Nucleus accumbens (tissue), 56 donors: ENCODE results near the gene CTNNA3.
A peak's percentile ranks its signal among the peaks of the same experiment; 100 is the strongest.

Experiments
- DNase-seq, 56 donors: peaks; one replicate each; lab custom pipeline; 2025; lab: John Stamatoyannopoulos, UW

The CTNNA3 gene

GRCh38 chr10:67171970-67172369 lies 524.0 kb downstream of the CTNNA3 start:
- no peak for DNase-seq

- DNase-seq = no peak
Measured at GRCh38 chr10:67156239-67156638, 539.8 kb downstream of the CTNNA3 start.

GRCh38 chr10:67151471-67151870 lies 544.5 kb downstream of the CTNNA3 start:
- DNase-seq = no peak

DNA sequence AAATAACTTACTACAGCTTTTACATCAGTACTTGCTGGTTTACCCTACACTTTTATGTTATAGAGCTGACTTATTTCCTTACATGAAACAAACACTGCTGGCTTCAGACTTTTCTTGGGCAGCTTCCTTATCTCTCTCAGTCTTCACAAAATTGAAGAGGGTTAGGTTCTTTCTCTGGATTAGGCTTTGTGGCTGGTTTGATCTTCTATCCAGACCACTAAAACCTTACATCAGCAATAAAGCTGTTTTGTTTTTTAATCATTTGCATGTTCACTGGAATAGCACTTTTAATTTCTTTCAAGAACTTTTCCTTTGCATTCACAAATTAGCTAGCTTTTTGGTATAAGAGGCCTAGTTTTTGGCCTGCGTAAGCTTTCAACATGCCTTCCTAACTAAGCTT lies 551.5 kb downstream of the CTNNA3 start:
- DNase-seq = no peak

DNA sequence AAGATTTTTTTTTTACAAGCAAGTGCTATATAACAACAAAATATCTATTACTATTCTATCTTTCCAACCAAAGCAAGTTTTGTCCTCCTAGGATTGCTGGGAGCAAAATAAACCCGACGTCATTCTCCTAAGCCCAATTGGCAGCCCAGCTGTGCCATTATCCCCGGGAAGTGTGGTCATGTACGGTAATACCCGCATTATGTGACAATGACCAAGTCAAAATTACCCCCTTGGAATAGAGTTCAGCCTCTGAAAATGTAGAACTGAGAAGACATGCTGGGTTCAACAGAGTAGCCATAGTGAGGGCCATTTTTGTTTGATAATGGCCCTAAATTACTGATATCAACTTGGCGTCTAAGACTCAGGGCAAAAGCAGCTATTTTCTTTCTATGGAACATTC lies 554.7 kb downstream of the CTNNA3 start:
- no peak for DNase-seq

DNA sequence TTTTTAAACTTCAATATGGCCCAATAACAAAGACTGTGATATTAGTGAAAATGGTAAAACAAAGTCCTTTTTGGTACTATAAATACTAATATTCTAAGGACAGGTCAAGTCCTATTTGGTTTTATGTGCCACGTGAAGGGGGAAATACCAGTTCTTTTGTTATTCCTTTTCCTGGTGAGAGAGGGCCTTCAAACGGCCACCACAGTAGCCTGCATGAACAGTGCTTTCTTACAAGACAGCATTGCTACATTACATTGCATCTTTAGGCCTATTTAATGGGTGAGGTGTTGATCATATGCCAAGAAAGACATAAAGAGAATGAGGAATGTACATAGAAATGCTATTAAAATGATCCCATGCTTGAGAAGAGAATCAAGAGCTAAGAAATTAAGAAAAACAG lies 555.4 kb downstream of the CTNNA3 start:
- no peak for DNase-seq

GRCh38 chr10:67127441-67127840 lies 568.6 kb downstream of the CTNNA3 start:
- DNase-seq = no peak

GRCh38 chr10:67119651-67120050 lies 576.3 kb downstream of the CTNNA3 start:
- no peak for DNase-seq

DNA sequence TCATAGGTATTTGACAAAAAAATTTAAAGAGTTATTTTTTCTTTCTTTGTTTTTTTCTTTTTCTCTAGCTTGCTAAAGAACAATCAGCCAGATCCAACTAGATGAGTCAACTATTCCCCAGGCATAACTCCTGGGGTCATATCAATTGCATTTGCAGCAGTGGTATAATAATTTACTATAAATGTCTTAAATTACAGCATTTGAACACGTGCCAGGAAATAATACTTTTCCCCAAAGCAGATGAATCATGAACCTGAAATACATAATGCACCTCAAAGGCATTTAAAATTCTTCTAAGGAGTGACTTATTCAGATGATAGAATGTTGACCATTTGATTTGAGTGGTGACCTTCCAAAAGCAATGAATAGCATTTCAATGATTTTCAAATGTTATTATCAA lies 580.0 kb downstream of the CTNNA3 start:
- DNase-seq = no peak

GRCh38 chr10:67114945-67115344 lies 581.0 kb downstream of the CTNNA3 start:
- no peak for DNase-seq

DNA sequence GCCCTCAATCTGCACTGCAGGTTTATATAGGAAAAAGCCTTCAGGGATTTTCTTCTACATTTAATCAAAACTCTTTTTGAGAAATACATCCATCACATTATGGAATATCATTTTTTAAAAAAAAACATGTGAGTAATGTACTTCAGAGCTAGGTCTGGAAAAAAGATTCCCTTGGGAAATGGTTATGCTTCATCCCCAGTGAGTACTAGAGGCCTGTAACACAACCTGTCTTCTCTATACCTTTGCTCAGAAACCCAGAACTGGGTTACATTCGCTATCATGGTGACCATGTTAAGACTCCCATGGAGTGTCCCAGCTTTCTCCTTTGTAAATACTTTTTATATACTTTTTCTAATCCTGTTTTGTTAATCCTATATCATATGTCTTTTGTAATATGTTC lies 583.2 kb downstream of the CTNNA3 start:
- no peak for DNase-seq

DNA sequence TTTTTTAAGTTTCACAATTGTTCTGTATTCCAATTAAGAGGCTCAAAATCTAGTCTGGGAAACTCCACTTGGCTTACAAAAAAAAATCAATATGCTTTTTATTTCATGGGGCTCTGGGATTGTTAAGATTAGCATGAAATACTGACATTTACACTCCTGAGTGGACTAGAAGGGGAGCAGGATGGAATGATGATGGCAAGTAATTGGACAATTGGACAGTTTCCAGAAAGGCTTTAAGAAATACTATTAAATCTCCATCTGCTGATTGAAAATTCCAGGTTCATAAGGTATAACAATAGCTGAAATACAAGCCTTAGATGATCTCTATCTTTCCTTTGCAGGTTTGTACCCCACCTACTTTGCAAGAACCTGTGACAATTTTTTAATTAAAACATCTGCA lies 585.7 kb downstream of the CTNNA3 start:
- DNase-seq = no peak

- DNase-seq = no peak
Measured at GRCh38 chr10:67107670-67108069, 588.3 kb downstream of the CTNNA3 start.

DNA sequence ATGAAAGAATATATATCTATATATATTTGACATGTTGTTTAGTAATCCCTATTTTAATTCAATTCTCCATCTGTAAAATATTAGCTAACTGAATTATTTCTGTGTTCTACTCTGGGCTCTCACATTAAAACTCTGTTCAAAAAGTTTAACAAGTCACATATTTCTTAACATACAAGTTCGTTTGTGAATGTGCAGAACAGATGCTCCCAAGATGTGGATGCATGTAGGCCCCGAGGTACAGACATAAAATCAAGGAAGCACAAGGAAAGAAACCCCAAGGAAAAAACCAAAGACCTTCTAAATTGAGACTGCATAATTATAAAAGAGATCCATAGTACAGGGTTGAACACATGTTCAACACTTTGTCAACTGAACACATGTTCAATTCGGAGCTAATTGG lies 595.0 kb downstream of the CTNNA3 start:
- DNase-seq = no peak

- DNase-seq = no peak
Measured at GRCh38 chr10:67098461-67098860, 597.5 kb downstream of the CTNNA3 start.

- DNase-seq = no peak
Measured at GRCh38 chr10:67095531-67095930, 600.5 kb downstream of the CTNNA3 start.

DNA sequence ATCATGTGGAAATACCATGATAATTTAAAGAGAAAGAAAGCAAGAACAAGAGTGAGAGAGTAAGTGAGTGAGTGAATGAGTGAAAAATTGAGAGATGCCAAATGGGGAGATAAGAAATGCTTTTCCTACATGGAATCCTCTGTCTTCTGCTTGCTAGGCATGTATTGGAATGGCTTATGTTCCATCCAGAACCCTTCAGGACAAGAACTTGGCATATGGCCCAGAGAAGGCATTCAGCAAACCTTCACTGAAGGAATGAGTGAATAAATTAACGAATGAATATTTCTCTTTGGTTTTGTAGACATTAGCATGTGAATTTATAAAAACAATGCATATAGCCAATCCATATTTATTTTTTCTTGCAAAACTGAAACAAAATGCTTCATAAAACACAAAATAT lies 608.0 kb downstream of the CTNNA3 start:
- peak in 1 of 56 donors; percentile 2 for DNase-seq

DNA sequence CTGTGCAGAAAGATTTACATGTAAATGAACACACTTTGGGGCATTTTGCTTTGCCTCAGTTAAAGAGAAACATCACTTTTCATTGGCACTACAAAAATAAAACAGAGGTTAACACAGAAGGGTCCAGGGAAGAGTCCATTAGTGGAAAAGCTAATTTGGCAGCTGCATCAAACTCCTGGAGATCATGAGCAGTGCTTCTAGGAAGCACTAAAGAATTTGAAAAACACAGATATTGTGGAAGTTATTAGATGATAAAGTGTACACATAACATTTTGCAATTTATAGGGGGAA lies 608.9 kb downstream of the CTNNA3 start:
- DNase-seq = no peak

DNA sequence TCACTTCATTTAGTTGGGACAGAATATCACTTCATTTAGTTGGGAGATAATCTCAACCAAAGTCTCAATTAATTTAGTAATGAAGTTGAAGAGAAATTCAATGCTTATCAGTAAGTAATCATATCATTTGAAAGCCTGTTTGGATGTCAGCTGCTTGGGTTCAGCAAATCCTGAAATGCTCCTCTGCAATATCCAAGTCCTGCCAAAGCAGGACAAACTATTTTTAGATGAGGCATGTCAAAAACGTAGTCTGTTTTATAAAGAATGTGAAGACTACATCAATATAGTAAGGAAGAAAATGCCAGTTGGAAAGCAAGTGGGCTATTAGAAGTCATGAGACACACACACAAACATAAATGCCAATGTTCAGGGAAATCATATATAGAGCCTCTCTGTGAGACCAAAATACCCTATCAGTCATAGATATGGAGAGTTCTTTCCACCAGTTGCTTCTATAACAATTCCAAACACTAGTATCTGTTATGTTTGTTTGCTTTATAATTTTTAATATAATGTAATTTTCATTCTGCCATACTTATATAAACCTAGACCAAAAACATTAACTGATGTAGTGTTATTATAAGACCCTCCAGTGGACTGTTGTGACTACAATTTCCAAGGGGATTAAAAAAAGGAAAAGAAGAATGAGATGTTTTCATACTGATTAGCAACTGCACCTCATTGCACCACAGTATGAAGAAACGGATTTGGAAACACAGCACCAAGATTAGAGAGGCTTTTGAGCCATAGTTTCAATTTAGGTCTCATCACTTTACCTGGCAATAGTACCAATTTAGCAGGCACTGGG lies 609.5 kb downstream of the CTNNA3 start:
- no peak for DNase-seq

DNA sequence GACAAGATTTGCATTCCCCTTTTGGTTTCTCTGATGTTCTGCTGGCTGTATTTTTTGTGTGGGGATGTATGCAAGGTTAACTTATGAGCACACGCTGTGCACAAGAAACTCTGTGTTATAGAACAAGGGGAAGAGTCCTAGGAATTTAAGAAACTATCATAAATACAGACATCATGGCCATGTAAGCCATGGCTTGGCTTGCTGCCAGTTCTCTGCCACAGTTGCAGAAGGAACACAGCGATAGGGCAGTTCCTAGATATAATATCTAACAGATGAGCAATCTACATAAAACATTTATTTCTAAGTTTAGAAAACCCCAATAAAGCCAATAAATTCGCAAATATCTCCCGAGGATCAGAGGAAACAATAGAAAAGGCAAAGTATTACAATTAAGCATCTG lies 616.9 kb downstream of the CTNNA3 start:
- DNase-seq = peak in 5 of 56 donors; percentile 3 to 37 (median 9)

DNA sequence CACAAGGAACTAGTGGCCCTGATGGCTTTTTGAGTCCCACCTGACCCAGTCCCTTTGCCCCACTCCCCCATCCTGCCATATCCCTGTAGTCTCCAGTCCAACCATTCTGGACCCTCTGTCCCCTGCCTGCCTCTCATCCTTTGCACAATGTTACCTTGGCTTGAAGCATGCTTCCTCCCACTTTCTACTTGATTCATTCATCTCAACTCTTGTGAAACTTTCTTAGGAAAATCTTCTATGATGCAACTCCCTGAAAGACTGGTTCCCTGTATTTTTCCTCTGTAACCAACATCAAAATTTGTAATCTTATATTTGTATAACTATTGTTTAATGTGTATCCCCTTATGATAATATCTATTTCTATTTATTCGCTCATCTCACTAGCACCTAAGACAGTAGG lies 618.6 kb downstream of the CTNNA3 start:
- DNase-seq = no peak

GRCh38 chr10:67076144-67076543 lies 619.9 kb downstream of the CTNNA3 start:
- DNase-seq = no peak

- DNase-seq = no peak
Measured at GRCh38 chr10:67075491-67075971, 620.5 kb downstream of the CTNNA3 start.
